Medulla oblongata (tissue), 1 donor: ENCODE data around the gene PCDHGB7.
"Not testable (repeated sequence)": the region's sequence is repeated elsewhere in the genome, so short reads cannot be mapped to it uniquely, and the experiment has no call there.

Experiments used
- DNase-seq: peaks from one replicate; pipeline ENCODE4 v3.0.0-alpha.2; 2015; ENCODE audit errors: extremely low spot score

PCDHGB7 gene

DNA sequence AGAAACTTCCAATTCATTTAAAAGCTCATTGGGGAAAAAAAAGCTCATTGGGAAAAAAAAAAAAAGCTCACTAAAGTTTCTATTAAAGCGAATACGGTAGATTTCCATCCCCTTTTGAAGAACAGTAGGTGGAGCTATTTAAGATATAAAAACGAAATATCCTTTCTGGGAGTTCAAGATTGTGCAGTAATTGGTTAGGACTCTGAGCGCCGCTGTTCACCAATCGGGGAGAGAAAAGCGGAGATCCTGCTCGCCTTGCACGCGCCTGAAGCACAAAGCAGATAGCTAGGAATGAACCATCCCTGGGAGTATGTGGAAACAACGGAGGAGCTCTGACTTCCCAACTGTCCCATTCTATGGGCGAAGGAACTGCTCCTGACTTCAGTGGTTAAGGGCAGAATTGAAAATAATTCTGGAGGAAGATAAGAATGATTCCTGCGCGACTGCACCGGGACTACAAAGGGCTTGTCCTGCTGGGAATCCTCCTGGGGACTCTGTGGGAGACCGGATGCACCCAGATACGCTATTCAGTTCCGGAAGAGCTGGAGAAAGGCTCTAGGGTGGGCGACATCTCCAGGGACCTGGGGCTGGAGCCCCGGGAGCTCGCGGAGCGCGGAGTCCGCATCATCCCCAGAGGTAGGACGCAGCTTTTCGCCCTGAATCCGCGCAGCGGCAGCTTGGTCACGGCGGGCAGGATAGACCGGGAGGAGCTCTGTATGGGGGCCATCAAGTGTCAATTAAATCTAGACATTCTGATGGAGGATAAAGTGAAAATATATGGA is 13.0 kb downstream of the PCDHGB7 start, which contains the start of gene PCDHGA12:
TSS of gene PCDHGA12 (plus strand) at position 176 of the 782 bp plus-strand sequence. CDS start at position 429, 253 bp downstream.
- peak; percentile 62 for DNase-seq

GRCh38 chr5:141431286-141431685 is 13.8 kb downstream of the PCDHGB7 start:
- no peak for DNase-seq

DNA sequence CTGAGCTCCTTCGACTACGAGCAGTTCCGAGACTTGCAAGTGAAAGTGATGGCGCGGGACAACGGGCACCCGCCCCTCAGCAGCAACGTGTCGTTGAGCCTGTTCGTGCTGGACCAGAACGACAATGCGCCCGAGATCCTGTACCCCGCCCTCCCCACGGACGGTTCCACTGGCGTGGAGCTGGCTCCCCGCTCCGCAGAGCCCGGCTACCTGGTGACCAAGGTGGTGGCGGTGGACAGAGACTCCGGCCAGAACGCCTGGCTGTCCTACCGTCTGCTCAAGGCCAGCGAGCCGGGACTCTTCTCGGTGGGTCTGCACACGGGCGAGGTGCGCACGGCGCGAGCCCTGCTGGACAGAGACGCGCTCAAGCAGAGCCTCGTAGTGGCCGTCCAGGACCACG is 14.8 kb downstream of the PCDHGB7 start:
- not testable (repeated sequence) for DNase-seq

- DNase-seq, result not testable (repeated sequence)
These were observed 15.2 kb downstream of the PCDHGB7 start for GRCh38 chr5:141432726-141433125.

GRCh38 chr5:141434006-141434405 is 16.5 kb downstream of the PCDHGB7 start:
- no peak for DNase-seq

GRCh38 chr5:141437221-141437620 is 19.7 kb downstream of the PCDHGB7 start:
- DNase-seq, result no peak

DNA sequence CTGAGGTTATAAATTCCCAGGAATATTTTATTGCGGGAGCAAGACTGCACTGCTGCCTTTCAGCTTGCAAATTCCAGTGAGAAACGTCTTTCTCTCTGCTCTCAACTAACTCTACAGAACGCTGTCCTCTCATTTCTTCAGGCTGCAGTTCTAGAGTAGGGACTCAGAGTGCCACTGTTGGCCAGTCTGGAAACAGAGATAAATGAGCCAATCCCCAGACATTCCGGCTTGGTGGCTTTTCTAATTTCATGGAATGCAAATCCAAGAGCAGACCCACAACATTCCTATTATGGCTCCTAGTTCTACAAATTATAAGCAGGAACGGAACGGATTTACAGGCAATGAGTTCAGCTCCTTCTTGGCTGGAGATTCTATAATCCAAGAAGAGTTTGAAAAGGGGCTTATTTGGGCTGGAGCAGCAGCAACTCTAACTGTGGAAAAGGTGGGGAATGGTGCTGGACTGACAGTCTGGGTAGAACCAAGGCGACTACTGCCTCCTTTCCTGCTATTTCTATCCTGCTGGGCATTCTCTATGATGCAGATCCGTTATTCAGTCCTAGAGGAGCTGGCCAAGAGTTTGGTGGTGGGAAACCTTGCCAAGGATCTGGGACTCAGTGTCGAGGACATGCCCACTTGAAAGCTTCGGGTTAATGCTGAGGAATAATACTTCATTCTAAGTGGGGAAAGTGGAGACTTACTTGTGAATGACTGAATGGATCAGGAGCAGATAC is 22.1 kb downstream of the PCDHGB7 start:
- DNase-seq, result no peak

- DNase-seq, result no peak
These were observed 22.9 kb downstream of the PCDHGB7 start for GRCh38 chr5:141440341-141440740.

DNA sequence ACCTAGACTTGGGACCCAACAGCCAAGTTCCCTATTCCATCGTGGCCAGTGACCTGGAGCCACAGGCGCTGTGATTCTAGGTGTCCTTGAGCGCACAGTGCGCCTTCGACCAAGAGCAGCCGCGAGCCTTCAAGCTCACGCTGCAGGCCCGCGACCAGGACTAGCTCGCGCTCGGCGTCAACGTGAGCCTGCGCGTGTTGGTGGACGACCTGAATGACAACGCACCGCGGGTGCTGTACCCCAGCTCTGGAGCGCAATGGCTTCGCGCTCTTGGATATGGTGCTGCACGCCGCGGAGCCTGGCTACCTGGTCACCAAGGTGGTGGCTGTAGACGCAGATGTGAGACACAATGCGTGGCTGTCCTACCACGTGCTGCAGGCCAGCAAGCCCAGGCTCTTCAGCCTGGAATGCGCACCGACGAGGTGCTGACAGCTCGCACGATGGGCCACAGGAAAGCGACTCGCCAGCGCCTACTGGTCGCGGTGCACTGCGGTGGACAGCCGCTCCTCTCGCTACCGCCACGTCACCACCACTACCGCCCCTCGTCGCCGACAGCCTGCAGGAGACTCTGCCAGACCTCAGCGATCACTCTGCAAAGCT is 24.2 kb downstream of the PCDHGB7 start:
- no peak for DNase-seq

GRCh38 chr5:141465351-141465750 is 47.9 kb downstream of the PCDHGB7 start:
- no peak for DNase-seq
